ENCODE results near the gene DPEP1. TPM values are rescaled to one million over a fixed set of nuclear protein-coding genes. Genes with fewer than 3 reads are reported as not detected.
"Not testable (repeated sequence)": the region's sequence is repeated elsewhere in the genome, so short reads cannot be mapped to it uniquely, and the experiment has no call there.

DPEP1 gene
- total RNA-seq, 2 experiments from 2014 or later: not detected

DNA sequence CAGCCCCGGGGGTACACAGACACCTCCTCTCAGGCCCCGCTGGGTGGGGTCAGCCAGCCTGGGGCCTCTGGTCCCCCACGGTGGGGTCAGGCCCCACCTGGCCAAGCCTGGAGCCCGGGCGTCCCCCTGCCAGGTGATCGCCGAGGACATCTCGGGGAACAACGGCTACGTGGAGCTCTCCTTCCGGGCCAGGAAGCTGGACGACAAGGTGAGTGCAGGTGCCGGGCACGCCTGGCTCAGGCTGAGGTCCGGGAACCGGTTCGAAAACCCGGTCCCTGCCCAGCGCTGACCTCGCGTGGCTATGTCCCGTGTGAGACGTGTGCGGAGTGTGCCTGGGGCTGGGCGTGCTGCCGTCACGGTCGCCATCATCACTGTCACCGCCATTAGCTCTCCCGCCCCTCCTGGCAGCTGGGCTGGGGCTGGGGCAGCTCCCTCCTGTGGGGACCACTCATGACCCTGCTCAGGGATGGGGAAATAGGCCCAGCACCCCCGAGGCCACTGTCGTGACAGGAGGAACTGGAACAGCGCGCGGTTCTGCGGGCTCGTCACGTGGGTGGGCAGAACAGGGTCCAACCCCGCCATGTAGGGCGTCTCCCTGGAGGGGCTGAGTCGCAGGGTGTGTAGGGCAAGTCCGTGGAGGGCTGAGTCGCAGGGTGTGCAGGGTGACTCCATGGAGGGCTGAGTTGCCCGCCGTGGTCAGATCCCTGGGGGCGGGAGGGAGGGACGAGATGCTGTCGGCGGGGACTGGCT, 29.4 kb upstream of the DPEP1 start:
- Mint-ChIP-seq H3K4me3 (no peak overlapping the region), H3K9me3 (peaks cover 3% of the 10 kb centered on the region), H3K27ac (no peak overlapping the region), H3K27me3 (no peaks in the 10 kb centered on the region), H3K4me1 (ENCODE audit: low read depth) (no peaks in the 10 kb centered on the region), H3K36me3 (ENCODE audit: low read depth) (no peaks in the 10 kb centered on the region)
- ATAC-seq (no peak), DNase-seq (no peak)
- intact Hi-C loops (cut with micrococcal nuclease): no loop called here
- TF ChIP-seq, protein P1, sequence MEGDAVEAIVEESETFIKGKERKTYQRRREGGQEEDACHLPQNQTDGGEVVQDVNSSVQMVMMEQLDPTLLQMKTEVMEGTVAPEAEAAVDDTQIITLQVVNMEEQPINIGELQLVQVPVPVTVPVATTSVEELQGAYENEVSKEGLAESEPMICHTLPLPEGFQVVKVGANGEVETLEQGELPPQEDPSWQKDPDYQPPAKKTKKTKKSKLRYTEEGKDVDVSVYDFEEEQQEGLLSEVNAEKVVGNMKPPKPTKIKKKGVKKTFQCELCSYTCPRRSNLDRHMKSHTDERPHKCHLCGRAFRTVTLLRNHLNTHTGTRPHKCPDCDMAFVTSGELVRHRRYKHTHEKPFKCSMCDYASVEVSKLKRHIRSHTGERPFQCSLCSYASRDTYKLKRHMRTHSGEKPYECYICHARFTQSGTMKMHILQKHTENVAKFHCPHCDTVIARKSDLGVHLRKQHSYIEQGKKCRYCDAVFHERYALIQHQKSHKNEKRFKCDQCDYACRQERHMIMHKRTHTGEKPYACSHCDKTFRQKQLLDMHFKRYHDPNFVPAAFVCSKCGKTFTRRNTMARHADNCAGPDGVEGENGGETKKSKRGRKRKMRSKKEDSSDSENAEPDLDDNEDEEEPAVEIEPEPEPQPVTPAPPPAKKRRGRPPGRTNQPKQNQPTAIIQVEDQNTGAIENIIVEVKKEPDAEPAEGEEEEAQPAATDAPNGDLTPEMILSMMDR (IDR thresholded peaks at IDR 0.05): no peak
- CTCF ChIA-PET: no interaction called here
- POLR2A ChIA-PET: interaction anchor here (0.9 to 1.4 kb wide), 3 partner anchors 18 to 73 kb away, joined by 3 read pairs; no protein-coding TSS in a partner anchor

DNA sequence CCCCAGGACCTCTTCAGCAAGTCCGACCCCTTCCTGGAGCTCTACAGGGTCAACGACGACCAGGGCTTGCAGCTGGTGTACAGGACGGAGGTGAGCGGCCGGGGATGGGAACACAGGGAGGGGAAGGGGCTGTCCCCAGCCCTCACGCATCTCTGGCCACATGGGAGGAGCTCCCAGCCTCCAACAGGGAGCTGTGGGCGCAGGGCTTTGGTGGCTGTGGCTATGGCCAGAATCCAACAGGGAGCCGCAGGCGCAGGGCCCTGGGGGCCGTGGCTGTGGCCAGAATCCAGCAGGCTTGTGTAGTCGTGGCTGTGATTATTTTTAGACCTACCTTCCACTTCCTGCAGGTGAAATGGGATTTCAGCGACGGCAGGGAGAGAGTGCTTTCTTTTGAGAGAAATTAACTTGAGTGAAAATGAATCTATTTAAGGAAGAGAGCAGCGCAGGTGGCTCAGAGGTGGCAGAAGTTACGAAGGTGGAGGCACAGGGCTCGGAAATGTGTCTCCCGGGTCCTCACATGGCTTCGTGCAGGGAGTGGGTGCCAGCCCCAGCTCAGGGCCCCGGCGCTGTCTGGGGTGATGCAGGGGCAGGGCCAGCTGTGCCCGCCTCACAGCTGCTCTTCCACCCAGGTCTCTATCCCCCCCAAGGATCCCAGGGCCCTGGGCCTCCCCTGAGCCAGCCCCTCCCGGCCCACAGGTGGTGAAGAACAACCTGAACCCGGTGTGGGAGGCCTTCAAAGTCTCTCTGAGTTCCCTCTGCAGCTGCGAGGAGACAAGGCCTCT, 28.5 kb upstream of the DPEP1 start:
- DNase-seq: no peak
- H3K27ac Mint-ChIP-seq: no peak overlapping the region
- H3K4me3 Mint-ChIP-seq: no peak overlapping the region
- intact Hi-C loops (cut with micrococcal nuclease): no loop called here
- peaks cover 3% of the 10 kb centered on the region for H3K9me3 Mint-ChIP-seq
- ChIA-PET CTCF (no interaction called here), POLR2A (interaction anchor here (0.7 to 1.4 kb wide), 2 partner anchors 19 to 21 kb away, joined by 3 read pairs; no protein-coding TSS in a partner anchor)
- H3K27me3 Mint-ChIP-seq: no peaks in the 10 kb centered on the region
- TF ChIP-seq, protein P1 (IDR thresholded peaks at IDR 0.05): no peak
- no peak for ATAC-seq
- no peaks in the 10 kb centered on the region for H3K36me3 Mint-ChIP-seq (ENCODE audit: low read depth)
- no peaks in the 10 kb centered on the region for H3K4me1 Mint-ChIP-seq (ENCODE audit: low read depth)

DNA sequence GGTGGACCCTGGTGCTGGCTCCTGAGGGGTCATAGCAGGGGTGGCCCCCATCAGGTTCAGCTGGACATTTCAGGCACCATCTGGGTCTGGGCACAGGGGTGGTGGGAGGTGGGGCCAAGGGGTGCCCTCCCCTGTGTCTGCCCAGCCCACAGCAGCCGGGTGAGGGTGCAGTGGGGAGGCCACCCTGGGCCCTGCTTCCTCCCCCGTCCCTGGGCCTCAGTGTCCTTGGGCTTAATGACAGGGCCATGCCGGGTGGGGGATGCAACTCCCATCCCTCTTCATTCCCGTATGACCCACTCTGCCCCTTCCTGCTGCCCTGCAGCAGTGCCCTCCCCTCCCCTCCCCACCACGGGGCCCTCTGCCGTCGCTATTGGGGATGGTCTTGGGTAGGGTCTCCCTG, 27.2 kb upstream of the DPEP1 start:
- H3K9me3 Mint-ChIP-seq: peaks cover 3% of the 10 kb centered on the region
- H3K36me3 Mint-ChIP-seq (ENCODE audit: low read depth): no peaks in the 10 kb centered on the region
- CTCF ChIA-PET: no interaction called here
- no peaks in the 10 kb centered on the region for H3K4me1 Mint-ChIP-seq (ENCODE audit: low read depth)
- no peaks in the 10 kb centered on the region for H3K27me3 Mint-ChIP-seq
- POLR2A ChIA-PET: no interaction called here
- TF ChIP-seq, protein P1 (IDR thresholded peaks at IDR 0.05): no peak
- intact Hi-C loops (cut with micrococcal nuclease): no loop called here
- no peak overlapping the region for H3K4me3 Mint-ChIP-seq
- H3K27ac Mint-ChIP-seq: no peak overlapping the region
- DNase-seq (no peak), ATAC-seq (no peak)

DNA sequence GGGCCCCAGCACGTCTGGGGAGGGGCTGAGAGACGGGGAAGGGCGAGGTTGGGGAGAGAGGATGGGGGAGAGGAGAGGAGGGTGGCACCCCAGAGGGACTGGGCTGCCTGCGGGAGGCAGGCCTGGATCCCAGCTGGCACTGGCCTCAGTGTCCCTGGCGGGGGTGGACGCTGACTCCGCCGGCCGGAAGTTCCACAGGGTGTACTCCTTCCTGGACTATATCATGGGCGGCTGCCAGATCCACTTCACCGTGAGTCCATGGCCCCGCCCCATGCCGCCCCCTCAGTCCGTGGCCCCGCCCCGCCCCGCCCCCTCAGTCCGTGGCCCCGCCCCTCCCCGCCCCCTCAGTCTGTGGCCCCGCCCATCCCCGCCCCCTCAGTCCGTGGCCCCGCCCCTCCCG, 26.6 kb upstream of the DPEP1 start:
- ATAC-seq (peak; percentile 48), DNase-seq (peak; percentile 40)
- CTCF ChIA-PET: no interaction called here
- no peaks in the 10 kb centered on the region for H3K4me1 Mint-ChIP-seq (ENCODE audit: low read depth)
- H3K4me3 Mint-ChIP-seq: no peak overlapping the region
- H3K27ac Mint-ChIP-seq: no peak overlapping the region
- TF ChIP-seq, protein P1 (IDR thresholded peaks at IDR 0.05): no peak
- intact Hi-C loops (cut with micrococcal nuclease): no loop called here
- H3K27me3 Mint-ChIP-seq: no peaks in the 10 kb centered on the region
- POLR2A ChIA-PET: no interaction called here
- no peaks in the 10 kb centered on the region for H3K36me3 Mint-ChIP-seq (ENCODE audit: low read depth)
- peaks cover 3% of the 10 kb centered on the region for H3K9me3 Mint-ChIP-seq

DNA sequence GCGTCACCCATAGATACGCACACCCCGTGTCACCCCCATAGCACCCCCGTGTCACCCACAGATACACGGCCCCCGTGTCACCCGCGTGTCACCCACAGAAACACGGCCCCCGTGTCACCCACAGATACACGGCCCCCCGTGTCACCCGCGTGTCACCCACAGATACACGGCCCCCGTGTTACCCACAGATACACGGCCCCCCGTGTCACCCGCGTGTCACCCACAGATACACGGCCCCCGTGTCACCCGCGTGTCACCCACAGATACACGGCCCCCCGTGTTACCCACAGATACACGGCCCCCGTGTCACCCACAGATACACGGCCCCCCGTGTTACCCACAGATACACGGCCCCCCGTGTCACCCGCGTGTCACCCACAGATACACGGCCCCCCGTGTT, 25.8 kb upstream of the DPEP1 start:
- intact Hi-C loops (cut with micrococcal nuclease); H3K27ac Mint-ChIP-seq; H3K27me3 Mint-ChIP-seq; ATAC-seq; DNase-seq; H3K9me3 Mint-ChIP-seq; H3K4me3 Mint-ChIP-seq; CTCF ChIA-PET; H3K36me3 Mint-ChIP-seq (ENCODE audit: low read depth); H3K4me1 Mint-ChIP-seq (ENCODE audit: low read depth); POLR2A ChIA-PET: not testable (repeated sequence)

Data from activated CD8-positive, alpha-beta T cell treated with anti-CD3 and anti-CD28 coated beads for 36 hours (primary cell).